H1 (cell line): Measurements from ENCODE around the gene FLT1. TPM values are rescaled to one million over a fixed set of nuclear protein-coding genes. Genes with fewer than 3 reads are reported as not detected.

Experiments
- CTCF ChIA-PET: fragments of 300-600 bp; sonication (Branson Sonifier 250); formaldehyde crosslinking; loops from one replicate; lab custom pipeline; 2021; ENCODE audit not compliant: partially characterized antibody; lab: Charles Lee
- POLR2A ChIA-PET: fragments of 300-600 bp; sonication (Branson Sonifier 250); formaldehyde crosslinking; loops from one replicate; lab custom pipeline; 2021; ENCODE audit warnings: inconsistent platforms; ENCODE audit not compliant: partially characterized antibody; lab: Charles Lee
- DNase-seq, 2 experiments: peaks; one replicate each; pipeline versions ENCODE4 v3.0.0 to v3.0.0-alpha.2; 2010 to 2022; ENCODE audit warnings: low spot score in 2 of 2, low read depth in 1 of 2, mixed read lengths in 1 of 2
- FAIRE-seq: peaks from 2 replicates; lab custom pipeline; 2011; peaks lifted over from hg19 to GRCh38; lab: Jason Lieb, UNC
- H2AFZ ChIP-seq: 2 replicates; pipeline ENCODE4 v1.8.1; 2012; ENCODE audit warnings: low read length, inconsistent platforms
- H2AK5ac ChIP-seq: 2 replicates; pipeline ENCODE4 v1.6.1; 2013; ENCODE audit warnings: low read depth, low read length
- H2BK120ac ChIP-seq: replicated peaks from 2 replicates; pipeline ENCODE3; 2013; ENCODE audit warnings: low read depth, low read length, inconsistent platforms
- H2BK12ac ChIP-seq: 2 replicates; pipeline ENCODE4 v1.6.1; 2013; ENCODE audit warnings: low read depth, low read length
- H2BK15ac ChIP-seq: 2 replicates; pipeline ENCODE4 v1.6.1; 2013; ENCODE audit warnings: low read length
- H2BK20ac ChIP-seq: 2 replicates; pipeline ENCODE4 v1.6.1; 2013; ENCODE audit warnings: low read length
- H2BK5ac ChIP-seq: 2 replicates; pipeline ENCODE4 v1.6.1; 2013; ENCODE audit warnings: low read depth, low read length
- H3K14ac ChIP-seq: 2 replicates; pipeline ENCODE4 v1.6.1; 2013; ENCODE audit warnings: inconsistent platforms; ENCODE audit not compliant: insufficient read length
- H3K18ac ChIP-seq: 2 replicates; pipeline ENCODE4 v1.6.1; 2013; ENCODE audit warnings: low read length; ENCODE audit errors: extremely low read depth
- H3K23ac ChIP-seq: 2 replicates; pipeline ENCODE4 v1.6.1; 2013; ENCODE audit warnings: inconsistent platforms; ENCODE audit not compliant: insufficient read length
- H3K23me2 ChIP-seq: 2 replicates; pipeline ENCODE4 v1.6.1; 2013; ENCODE audit warnings: low read depth, low read length
- H3K27ac ChIP-seq: 2 replicates; pipeline ENCODE4 v1.6.1; 2011; ENCODE audit warnings: low read depth, low read length, inconsistent platforms
- H3K27me3 ChIP-seq, 4 experiments: replicated peaks in 1 of 4; 1 replicate in 1 of 4; 2 replicates in 3 of 4; pipeline versions ENCODE4 v1.6.1 to v1.8.1; 2011 to 2013; ENCODE audit warnings: low read length in 3 of 4, mild to moderate bottlenecking in 3 of 4, inconsistent platforms in 2 of 4, mixed read lengths in 2 of 4, moderate library complexity in 1 of 4; ENCODE audit not compliant: control insufficient read depth in 3 of 4, insufficient read depth in 3 of 4; ENCODE audit errors: extremely low read depth in 1 of 4
- H3K36me3 ChIP-seq, 4 experiments: 2 replicates each; pipeline versions ENCODE4 v1.6.1 to v1.8.1; 2011 to 2013; ENCODE audit warnings: mild to moderate bottlenecking in 4 of 4, low read length in 3 of 4, moderate library complexity in 2 of 4, control low read depth in 1 of 4, inconsistent platforms in 1 of 4; ENCODE audit not compliant: insufficient read depth in 4 of 4, control insufficient read depth in 2 of 4
- H3K4ac ChIP-seq: replicated peaks from 2 replicates; pipeline ENCODE3; 2013; ENCODE audit warnings: low read length, low read depth, mixed read lengths, inconsistent platforms; ENCODE audit not compliant: insufficient read length
- H3K4me1 ChIP-seq, 4 experiments: replicated peaks in 1 of 4; 1 replicate in 1 of 4; 2 replicates in 3 of 4; pipeline versions ENCODE4 v1.6.1 to v1.8.1; 2011 to 2013; ENCODE audit warnings: low read length in 3 of 4, inconsistent platforms in 2 of 4, mixed read lengths in 1 of 4; ENCODE audit not compliant: insufficient read depth in 4 of 4, control insufficient read depth in 3 of 4
- H3K4me2 ChIP-seq, 2 experiments: 2 replicates each; pipeline versions ENCODE4 v1.6.1 to v1.8.1; 2011 to 2013; ENCODE audit warnings: low read depth in 2 of 2, low read length in 2 of 2, control low read depth in 1 of 2, inconsistent platforms in 1 of 2, mild to moderate bottlenecking in 1 of 2; ENCODE audit not compliant: insufficient read depth in 1 of 2
- H3K4me3 ChIP-seq, 4 experiments: fragments of 200-600, 300-600 bp in 1 of 4; sonication (generic), shearing (Covaris generic), sonication (Bioruptor Twin) in 1 of 4; 2 replicates each; pipeline versions ENCODE4 v1.5.1 to v1.8.1; 2011 to 2016; ENCODE audit warnings: low read length in 4 of 4, low read depth in 3 of 4, control low read depth in 2 of 4, inconsistent platforms in 2 of 4, mild to moderate bottlenecking in 2 of 4, mixed read lengths in 1 of 4, moderate library complexity in 1 of 4; ENCODE audit not compliant: insufficient read depth in 2 of 4; ENCODE audit errors: extremely low read depth in 1 of 4
- H3K56ac ChIP-seq: replicated peaks from 2 replicates; pipeline ENCODE3; 2013; ENCODE audit warnings: low read depth, mild to moderate bottlenecking, mixed read lengths, low read length, inconsistent platforms; ENCODE audit not compliant: insufficient read length
- H3K79me1 ChIP-seq: 2 replicates; pipeline ENCODE4 v1.6.1; 2013; ENCODE audit warnings: low read depth, low read length, control low read depth
- H3K79me2 ChIP-seq, 2 experiments: 2 replicates each; pipeline versions ENCODE4 v1.6.1 to v1.8.1; 2012 to 2013; ENCODE audit warnings: low read length in 2 of 2, mild to moderate bottlenecking in 2 of 2, inconsistent platforms in 1 of 2; ENCODE audit not compliant: insufficient read depth in 2 of 2, control insufficient read depth in 1 of 2
- H3K9ac ChIP-seq, 4 experiments: replicated peaks in 1 of 4; 1 replicate in 1 of 4; 2 replicates in 3 of 4; pipeline versions ENCODE4 v1.6.1 to v1.8.1; 2011 to 2013; ENCODE audit warnings: low read depth in 3 of 4, low read length in 3 of 4, control low read depth in 2 of 4, mild to moderate bottlenecking in 2 of 4, moderate library complexity in 2 of 4, inconsistent platforms in 1 of 4; ENCODE audit errors: extremely low read depth in 1 of 4
- H3K9me3 ChIP-seq, 2 experiments: 2 replicates each; pipeline versions ENCODE4 v1.6.1 to v1.8.1; 2012 to 2013; ENCODE audit warnings: mild to moderate bottlenecking in 2 of 2, moderate library complexity in 2 of 2, control low read depth in 1 of 2, inconsistent platforms in 1 of 2, low read depth in 1 of 2, low read length in 1 of 2, mixed read lengths in 1 of 2; ENCODE audit not compliant: insufficient read depth in 2 of 2
- H4K20me1 ChIP-seq, 2 experiments: replicated peaks in 1 of 2; 2 replicates each; pipeline versions ENCODE3 to v1.8.1; 2011 to 2013; ENCODE audit warnings: inconsistent platforms in 2 of 2, low read length in 2 of 2, mild to moderate bottlenecking in 1 of 2; ENCODE audit not compliant: insufficient read depth in 2 of 2, control insufficient read depth in 1 of 2
- H4K5ac ChIP-seq: 2 replicates; pipeline ENCODE4 v1.6.1; 2013; ENCODE audit warnings: low read length, low read depth, mixed read lengths, inconsistent platforms; ENCODE audit not compliant: insufficient read length
- H4K8ac ChIP-seq: 2 replicates; pipeline ENCODE4 v1.8.0; 2013; ENCODE audit warnings: mild to moderate bottlenecking, moderate library complexity, low read length, inconsistent platforms; ENCODE audit not compliant: insufficient read depth; ENCODE audit errors: extremely low read depth
- H4K91ac ChIP-seq: replicated peaks from 2 replicates; pipeline ENCODE3; 2013; ENCODE audit warnings: low read length, mixed read lengths, inconsistent platforms; ENCODE audit not compliant: insufficient read length
- BCL11A ChIP-seq, 2 experiments: IDR thresholded peaks; one replicate each; pipeline ENCODE4 v1.6.1; 2011; ENCODE audit warnings: low read depth in 2 of 2, low read length in 2 of 2, mild to moderate bottlenecking in 2 of 2
- CTCF ChIP-seq, 3 experiments: IDR thresholded peaks; 1 replicate in 2 of 3; 2 replicates in 1 of 3; pipeline versions ENCODE4 v1.5.1 to v1.6.1; 2011; ENCODE audit warnings: low read length in 3 of 3, mild to moderate bottlenecking in 3 of 3, inconsistent platforms in 2 of 3, low read depth in 1 of 3, moderate library complexity in 1 of 3; ENCODE audit not compliant: insufficient read depth in 1 of 3; ENCODE audit errors: control extremely low read depth in 1 of 3
- EGR1 ChIP-seq: IDR thresholded peaks from 2 replicates; pipeline ENCODE4 v1.6.1; 2011; ENCODE audit warnings: low read depth, low read length, borderline replicate concordance
- GTF2F1 ChIP-seq: IDR thresholded peaks from 2 replicates; pipeline ENCODE4 v1.6.1; 2012; ENCODE audit warnings: low read depth, low read length, improper control_type of control experiment, borderline replicate concordance
- JUND ChIP-seq: IDR thresholded peaks from 2 replicates; pipeline ENCODE4 v1.6.1; 2011; ENCODE audit warnings: mild to moderate bottlenecking, improper control_type of control experiment, low read length
- MAFK ChIP-seq: IDR thresholded peaks from 2 replicates; pipeline ENCODE4 v1.6.1; 2012; ENCODE audit warnings: low read depth, mild to moderate bottlenecking, improper control_type of control experiment, low read length
- PHF8 ChIP-seq: fragments of 200-600 bp; sonication (generic); conservative IDR thresholded peaks from 2 replicates; pipeline ENCODE4 v1.7.1; 2012; ENCODE audit warnings: low read depth, mild to moderate bottlenecking, inconsistent platforms, low read length, moderate library complexity
- POLR2AphosphoS5 ChIP-seq: IDR thresholded peaks from 2 replicates; pipeline ENCODE4 v1.6.1; 2011; ENCODE audit warnings: low read depth, low read length
- RXRA ChIP-seq: IDR thresholded peaks from 2 replicates; pipeline ENCODE4 v1.6.1; 2011; ENCODE audit warnings: low read depth, mild to moderate bottlenecking, low read length, moderate library complexity; ENCODE audit not compliant: insufficient read depth
- SP1 ChIP-seq: IDR thresholded peaks from 2 replicates; pipeline ENCODE4 v1.6.1; 2011; ENCODE audit warnings: low read depth, low read length
- TCF12 ChIP-seq: IDR thresholded peaks from 2 replicates; pipeline ENCODE4 v1.6.1; 2011; ENCODE audit warnings: low read depth, mild to moderate bottlenecking, low read length
- WGBS, 2 experiments: shearing (Covaris generic) in 1 of 2; methylation state at CpG; one replicate each; pipeline versions ENCODE4 v1.1.6 to v1.1.7; 2013 to 2015; ENCODE audit warnings: low lambda C conversion rate in 2 of 2, mixed read lengths in 2 of 2, inconsistent platforms in 1 of 2, low coverage in 1 of 2, missing lambda C conversion rate in 1 of 2; ENCODE audit not compliant: insufficient replicate concordance in 2 of 2, insufficient coverage in 1 of 2, insufficient read length in 1 of 2; ENCODE audit errors: extremely low coverage in 1 of 2, missing lambda C conversion rate in 1 of 2; 5-methylcytosine and 5-hydroxymethylcytosine counted together
- polyA plus RNA-seq, 7 experiments: library from polyadenylated mRNA; depleted of rRNA in 3 of 7; stranded (reverse) in 5 of 7; unstranded in 2 of 7; fragments of >200 nt in 5 of 7; fragments of 200-250 nt in 2 of 7; gene quantifications; 1 replicate in 5 of 7; 2 replicates in 1 of 7; 4 replicates in 1 of 7; pipeline versions ENCODE4 v1.2.1 to v1.2.3, GENCODE V29; 2011 to 2013; ENCODE audit warnings: missing spikeins in 2 of 7, mixed read lengths in 2 of 7
- total RNA-seq: library from RNA; stranded (reverse); fragmentation: NEBNext Ultra II Directional; extraction: Animal tissue kit (Norgen Biotek cat#: 25700); gene quantifications from 2 replicates; pipeline ENCODE4 v1.2.1, GENCODE V29; 2021

Gene FLT1
- total and polyA plus RNA-seq, 2 of the 8 experiments (the other 6 are each of a cell fraction or from before 2014, with no cell fraction given), result 19.7 to 90.2 TPM

GRCh38 chr13:28250542-28250941 lies 244.4 kb downstream of the FLT1 start:
- CTCF ChIA-PET, result interaction anchor here (0.7 kb wide), 1 partner anchor 23 kb away, joined by 4 read pairs; no protein-coding TSS in a partner anchor
- Histone ChIP-seq H3K4me3 (no peak overlapping the region), H3K79me2 (peaks cover 0 to 41% of the 10 kb centered on the region in 2 experiments; a peak in 2 of 4 replicates)
- TF ChIP-seq RXRA, result no peak
- TF ChIP-seq TCF12, result no peak
- no peak for TF ChIP-seq PHF8
- no peak for TF ChIP-seq MAFK
- no peak for TF ChIP-seq BCL11A (IDR thresholded peaks at IDR 0.05; ENCODE audit: low read depth in 2 of 2, low read length in 2 of 2)
- no peak for TF ChIP-seq JUND
- TF ChIP-seq SP1, result no peak
- TF ChIP-seq EGR1, result no peak
- no peak for TF ChIP-seq CTCF (IDR thresholded peaks at IDR 0.05; ENCODE audit: control extremely low read depth in 1 of 3, insufficient read depth in 1 of 3, low read depth in 1 of 3, low read length in 3 of 3)
- no peak for TF ChIP-seq GTF2F1
- no peak for TF ChIP-seq POLR2AphosphoS5

More at GRCh38 chr13:28250542-28250941, 244.4 kb downstream of the FLT1 start:
- Histone ChIP-seq H3K36me3 (peaks cover 0 to 2% (median 0%) of the 10 kb centered on the region in 4 experiments; a peak in 2 of 8 replicates), H3K9ac (no peak overlapping the region), H3K18ac (no peak overlapping the region), H4K8ac (0 out of 2 replicates have a peak overlapping the region, but pooled peaks have one; percentile 51), H4K5ac (no peak overlapping the region), H3K23me2 (no peaks in the 10 kb centered on the region), H3K27ac (no peak overlapping the region), H2AK5ac (no peak overlapping the region), H3K27me3 (no peaks in the 10 kb centered on the region), H2BK12ac (no peak overlapping the region), H2AFZ (no peak overlapping the region), H4K91ac (no peak overlapping the region), H2BK20ac (no peak overlapping the region), H3K23ac (no peak overlapping the region), H3K56ac (no peak overlapping the region), H4K20me1 (no peaks in the 10 kb centered on the region), H3K4me2 (no peak overlapping the region), H3K79me1 (no peaks in the 10 kb centered on the region), H3K14ac (no peak overlapping the region), H3K4me1 (no peaks in the 10 kb centered on the region), H3K4ac (no peak overlapping the region), H2BK120ac (no peak overlapping the region), H2BK5ac (no peak overlapping the region), H2BK15ac (no peak overlapping the region), H3K9me3 (no peaks in the 10 kb centered on the region)
- POLR2A ChIA-PET, result interaction anchor here (0.8 kb wide), 1 partner anchor 8 kb away, joined by 5 read pairs; no protein-coding TSS in a partner anchor
- FAIRE-seq, result no peak
- WGBS, 2 experiments, result 79% methylated on average over 10 of the region's 10 CpGs; no CpG with 5 or more reads in 1 of the 2 experiments
- DNase-seq, result no peak
